ENCODE results near the gene PROM1.

Gene PROM1

GRCh38 chr4:16066586-16067128 lies 17.2 kb downstream of the PROM1 start:
- DNase-seq (ENCODE audit: insufficient read length, low spot score): no peak
- FAIRE-seq: no peak
- TF ChIP-seq POLR2A (IDR thresholded peaks at IDR 0.05; ENCODE audit: low read depth, low read length): no peak

- FAIRE-seq: no peak
- TF ChIP-seq POLR2A (IDR thresholded peaks at IDR 0.05; ENCODE audit: low read depth, low read length): no peak
Measured at GRCh38 chr4:16065066-16065465, 18.8 kb downstream of the PROM1 start.

GRCh38 chr4:16062601-16063000 lies 21.2 kb downstream of the PROM1 start:
- no peak for TF ChIP-seq POLR2A (IDR thresholded peaks at IDR 0.05; ENCODE audit: low read depth, low read length)
- DNase-seq (ENCODE audit: insufficient read length, low spot score) (no peak), FAIRE-seq (no peak)

More at GRCh38 chr4:16065066-16065465, 18.8 kb downstream of the PROM1 start:
- DNase-seq (ENCODE audit: insufficient read length, low spot score): no peak

GRCh38 chr4:16056681-16057385 lies 27.0 kb downstream of the PROM1 start:
- no peak for TF ChIP-seq POLR2A (IDR thresholded peaks at IDR 0.05; ENCODE audit: low read depth, low read length)
- FAIRE-seq: no peak
- no peak for DNase-seq (ENCODE audit: insufficient read length, low spot score)

GRCh38 chr4:16055873-16056272 lies 27.9 kb downstream of the PROM1 start:
- DNase-seq (ENCODE audit: insufficient read length, low spot score): no peak
- no peak for TF ChIP-seq POLR2A (IDR thresholded peaks at IDR 0.05; ENCODE audit: low read depth, low read length)
- no peak for FAIRE-seq

GRCh38 chr4:16055471-16055870 lies 28.4 kb downstream of the PROM1 start:
- TF ChIP-seq POLR2A (IDR thresholded peaks at IDR 0.05; ENCODE audit: low read depth, low read length): no peak
- FAIRE-seq (no peak), DNase-seq (ENCODE audit: insufficient read length, low spot score) (no peak)

- TF ChIP-seq POLR2A (IDR thresholded peaks at IDR 0.05; ENCODE audit: low read depth, low read length): no peak
- DNase-seq (ENCODE audit: insufficient read length, low spot score) (no peak), FAIRE-seq (no peak)
Measured at GRCh38 chr4:16052939-16053338, 30.9 kb downstream of the PROM1 start.

GRCh38 chr4:16051980-16052379 lies 31.8 kb downstream of the PROM1 start:
- DNase-seq (ENCODE audit: insufficient read length, low spot score) (no peak), FAIRE-seq (no peak)

GRCh38 chr4:16051132-16051531 lies 32.7 kb downstream of the PROM1 start:
- TF ChIP-seq POLR2A (IDR thresholded peaks at IDR 0.05; ENCODE audit: low read depth, low read length): no peak
- FAIRE-seq (no peak), DNase-seq (ENCODE audit: insufficient read length, low spot score) (no peak)

More at GRCh38 chr4:16051980-16052379, 31.8 kb downstream of the PROM1 start:
- TF ChIP-seq POLR2A (IDR thresholded peaks at IDR 0.05; ENCODE audit: low read depth, low read length): no peak

GRCh38 chr4:16050669-16051068 lies 33.2 kb downstream of the PROM1 start:
- no peak for TF ChIP-seq POLR2A (IDR thresholded peaks at IDR 0.05; ENCODE audit: low read depth, low read length)

GRCh38 chr4:16048619-16049419 lies 35.0 kb downstream of the PROM1 start:
- DNase-seq (ENCODE audit: insufficient read length, low spot score): no peak
- no peak for FAIRE-seq
- TF ChIP-seq POLR2A (IDR thresholded peaks at IDR 0.05; ENCODE audit: low read depth, low read length): no peak

More at GRCh38 chr4:16050669-16051068, 33.2 kb downstream of the PROM1 start:
- no peak for DNase-seq (ENCODE audit: insufficient read length, low spot score)
- no peak for FAIRE-seq

- no peak for FAIRE-seq
- no peak for TF ChIP-seq POLR2A (IDR thresholded peaks at IDR 0.05; ENCODE audit: low read depth, low read length)
- no peak for DNase-seq (ENCODE audit: insufficient read length, low spot score)
Measured at GRCh38 chr4:16045687-16046086, 38.1 kb downstream of the PROM1 start.

- no peak for DNase-seq (ENCODE audit: insufficient read length, low spot score)
- no peak for TF ChIP-seq POLR2A (IDR thresholded peaks at IDR 0.05; ENCODE audit: low read depth, low read length)
- FAIRE-seq: no peak
Measured at GRCh38 chr4:16043642-16044498, 40.0 kb downstream of the PROM1 start.

GRCh38 chr4:16039139-16039538 lies 44.7 kb downstream of the PROM1 start:
- FAIRE-seq: no peak
- TF ChIP-seq POLR2A (IDR thresholded peaks at IDR 0.05; ENCODE audit: low read depth, low read length): no peak
- no peak for DNase-seq (ENCODE audit: insufficient read length, low spot score)

Data from H54 (cell line).